Measurements from ENCODE around the gene C1orf198. TPM values are rescaled to one million over a fixed set of nuclear protein-coding genes. Genes with fewer than 3 reads are reported as not detected.

C1orf198 gene
- total and polyA plus RNA-seq, 2 of the 4 experiments (the other 2 are of a cell fraction): 67.4 to 76.2 TPM

DNA sequence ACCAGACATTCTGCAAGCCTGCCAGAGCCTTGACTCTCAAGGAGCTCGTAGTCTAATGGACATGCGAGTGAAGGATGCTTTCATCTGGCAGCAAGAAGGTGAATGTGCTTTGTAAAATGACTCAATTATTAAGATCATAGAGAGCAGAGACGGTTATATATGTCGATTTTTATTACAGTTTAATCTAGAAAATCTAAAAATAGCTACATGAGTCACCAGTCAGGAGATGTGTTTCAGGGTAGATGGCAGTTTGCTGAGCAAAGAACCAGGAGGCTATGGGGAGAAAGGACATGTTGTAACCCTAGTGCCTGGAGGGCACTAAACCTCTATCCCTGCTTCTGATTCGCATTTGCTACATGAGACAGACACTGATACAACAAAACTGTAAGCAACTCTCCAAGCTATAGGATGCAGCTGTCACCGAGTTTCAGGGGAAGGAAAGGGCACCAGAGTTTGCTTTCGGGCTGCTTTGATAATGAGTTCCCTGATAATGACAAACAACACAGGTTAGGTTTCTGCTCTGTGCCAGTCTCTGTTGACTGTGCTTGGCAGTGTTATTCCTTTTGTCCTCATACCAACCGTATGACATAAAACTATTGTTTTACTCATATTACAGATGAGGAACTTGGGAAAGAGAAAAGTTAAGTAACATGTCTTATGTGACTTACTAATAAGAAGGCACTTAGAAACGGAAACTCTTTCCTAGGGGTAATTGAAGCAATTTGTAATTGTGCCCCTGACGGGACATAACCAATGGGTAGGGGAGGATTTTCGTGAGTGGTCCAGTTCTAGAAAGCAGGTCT, 43.2 kb downstream of the C1orf198 start:
- peak overlapping the region; percentile 44 for H2BK5ac ChIP-seq (ENCODE audit: low read depth, low read length, poor library complexity, severe bottlenecking)
- no peak overlapping the region for H3K56ac ChIP-seq (ENCODE audit: extremely low read depth, insufficient read depth, low read length)
- H3K18ac ChIP-seq (ENCODE audit: low read depth, low read length): peak overlapping the region; percentile 55
- peaks cover 24% of the 10 kb centered on the region for H3K4me1 ChIP-seq (ENCODE audit: control insufficient read depth, insufficient read depth, low read length)
- 0 out of 4 replicates have a peak overlapping the region, but pooled peaks of 1 of the 2 experiments have one; percentile 16 for H4K8ac ChIP-seq (ENCODE audit: low read depth in 2 of 2, low read length in 2 of 2)
- no peaks in the 10 kb centered on the region for H3K9me3 ChIP-seq (ENCODE audit: control insufficient read depth, insufficient read depth, low read length)
- no TSS peak for BruUV-seq (replicated peaks)
- peak overlapping the region; percentile 63 for H3K14ac ChIP-seq (replicated peaks; ENCODE audit: low read depth, low read length)
- peak overlapping the region; percentile 44 for H3K23ac ChIP-seq (ENCODE audit: low read depth, low read length)
- intact Hi-C loops (cut with micrococcal nuclease): no loop called here
- DNase-seq: peak; percentile 86
- peak overlapping the region; percentile 60 for H2BK120ac ChIP-seq (ENCODE audit: low read depth, low read length)
- peak overlapping the region; percentile 8; the same call in 1 of the 2 replicates for H4K91ac ChIP-seq (ENCODE audit: insufficient read depth, low read depth, low read length)
- no peak overlapping the region for H3K4me3 ChIP-seq (ENCODE audit: insufficient read depth, low read depth, low read length)
- peak overlapping the region; percentile 69 for H2AFZ ChIP-seq (replicated peaks; ENCODE audit: low read length, poor library complexity)
- no peak overlapping the region for H3K9ac ChIP-seq (ENCODE audit: low read depth, low read length)
- peak overlapping the region; percentile 53 for H3K4me2 ChIP-seq (ENCODE audit: low read depth, low read length)
- no peaks in the 10 kb centered on the region for H3K27me3 ChIP-seq (ENCODE audit: control insufficient read depth, insufficient read depth, low read length)
- H3K79me1 ChIP-seq (ENCODE audit: low read depth in 1 of 2, low read length in 2 of 2): no peaks in the 10 kb centered on the region; a peak in 1 of 4 replicates
- TF ChIP-seq CEBPB (IDR thresholded peaks at IDR 0.05; ENCODE audit: low read depth, low read length) (peak; percentile 55; the same call in 1 of the 2 replicates), MAFK (IDR thresholded peaks at IDR 0.05; ENCODE audit: low read depth, low read length) (peak; percentile 21; the same call in 1 of the 2 replicates), MXI1 (IDR thresholded peaks at IDR 0.05; ENCODE audit: borderline replicate concordance, low read depth, low read length) (no peak), FOS (IDR thresholded peaks at IDR 0.05; ENCODE audit: low read depth, low read length) (peak; percentile 62)
- WGBS, 2 experiments (ENCODE audit: extremely low coverage in 2 of 2, insufficient read length in 1 of 2): 43% methylated on average over 1 of the region's 11 CpGs; no CpG with 5 or more reads in 1 of the 2 experiments
- peak overlapping the region; percentile 57; the same call in 1 of the 2 replicates for H3K27ac ChIP-seq (ENCODE audit: insufficient read depth, low read length)
- no peaks in the 10 kb centered on the region for H3K36me3 ChIP-seq (ENCODE audit: control insufficient read depth, insufficient read depth, low read length)
- POLR2A ChIA-PET (ENCODE audit: unreplicated experiment): no interaction called here
- dilution Hi-C loops (cut with HindIII; ENCODE audit: low sequenced_read_pairs, unreplicated experiment): no loop called here
- H4K5ac ChIP-seq (ENCODE audit: low read depth, low read length): peak overlapping the region; percentile 18
- ATAC-seq (ENCODE audit: low read depth): peak; percentile 69
- peak overlapping the region; percentile 66; the same call in 1 of the 2 replicates for H2BK20ac ChIP-seq (ENCODE audit: low read depth, low read length)
- peaks cover 26% of the 10 kb centered on the region; the same call in 1 of the 2 replicates for H3K9me1 ChIP-seq (ENCODE audit: insufficient read depth, low read length)
- H2AK5ac ChIP-seq (ENCODE audit: low read depth, low read length): peak overlapping the region; percentile 79; the same call in 1 of the 2 replicates
- peak overlapping the region; percentile 22; the same call in 2 of the 3 replicates for H2BK15ac ChIP-seq (ENCODE audit: low read depth, low read length)
- peaks cover 5% of the 10 kb centered on the region; the same call in 1 of the 2 replicates for H4K20me1 ChIP-seq (ENCODE audit: insufficient read depth, low read length)
- peak overlapping the region; percentile 67 for H3K4ac ChIP-seq (ENCODE audit: low read depth, low read length)
- in situ Hi-C loops (cut with MboI; ENCODE audit: low sequenced_read_pairs): no loop called here
- H2AK9ac ChIP-seq (replicated peaks; ENCODE audit: low read depth, low read length, poor library complexity): peak overlapping the region; percentile 39
- CTCF ChIA-PET: no interaction called here

Measured in IMR-90 (cell line).